ENCODE measurements around the gene HAUS5. TPM values are rescaled to one million over a fixed set of nuclear protein-coding genes. Genes with fewer than 3 reads are reported as not detected.
"Not testable (repeated sequence)": the region's sequence is repeated elsewhere in the genome, so short reads cannot be mapped to it uniquely, and the experiment has no call there.

The HAUS5 gene
- polyA plus RNA-seq, 3 donors = 25.2 to 33.1 (median 25.4) TPM

DNA sequence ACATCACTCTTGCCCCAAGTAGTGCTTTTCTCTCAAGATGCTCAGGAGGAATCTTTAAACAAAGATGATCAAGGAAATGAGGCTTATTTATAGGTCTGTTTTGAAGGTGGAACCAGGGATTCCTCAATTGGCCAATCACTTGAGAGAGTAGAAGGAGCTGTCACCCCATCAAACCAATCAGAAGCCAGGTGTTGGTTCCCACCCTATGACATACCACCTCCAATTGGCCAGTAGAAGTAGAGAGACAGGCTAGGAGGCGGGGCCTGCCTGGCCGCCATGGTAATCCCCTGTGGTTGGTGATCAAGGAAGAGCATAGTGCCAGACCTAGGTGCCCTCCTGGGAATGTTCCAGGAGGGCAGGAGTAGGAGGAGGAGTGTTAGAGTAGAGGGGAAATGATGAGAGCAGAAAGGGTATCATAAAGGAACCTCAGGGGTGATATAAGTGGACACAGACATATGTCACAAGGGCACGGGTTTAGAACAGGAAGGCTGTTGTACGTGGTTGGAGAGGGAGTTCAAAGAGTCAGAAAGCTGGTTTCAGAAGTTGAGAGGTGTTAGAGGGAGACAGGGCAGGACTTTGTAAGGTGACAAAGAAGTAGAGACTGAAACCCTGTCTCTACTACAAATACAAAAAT lies 16.1 kb upstream of the HAUS5 start:
- no peak for DNase-seq

GRCh38 chr19:35601971-35602370 lies 10.6 kb upstream of the HAUS5 start:
- DNase-seq = no peak

DNA sequence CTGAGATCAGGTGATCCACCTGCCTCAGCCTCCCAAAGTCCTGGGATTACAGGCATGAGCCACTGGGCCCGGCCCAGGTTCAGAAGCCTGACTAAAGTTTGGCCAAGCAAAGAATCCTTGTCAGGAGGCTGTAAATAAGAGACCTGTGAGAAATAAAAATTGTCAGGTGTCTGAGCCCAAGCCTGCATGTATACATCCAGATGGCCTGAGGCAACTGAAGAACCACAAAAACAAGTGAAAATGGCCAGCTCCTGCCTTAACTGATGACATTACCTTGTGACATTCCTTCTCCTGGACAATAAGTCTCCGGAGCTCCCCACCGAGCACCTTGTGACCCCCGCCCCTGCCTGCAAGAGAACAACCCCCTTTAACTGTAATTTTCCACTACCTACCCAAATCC lies 8.1 kb upstream of the HAUS5 start:
- DNase-seq = not testable (repeated sequence)

DNA sequence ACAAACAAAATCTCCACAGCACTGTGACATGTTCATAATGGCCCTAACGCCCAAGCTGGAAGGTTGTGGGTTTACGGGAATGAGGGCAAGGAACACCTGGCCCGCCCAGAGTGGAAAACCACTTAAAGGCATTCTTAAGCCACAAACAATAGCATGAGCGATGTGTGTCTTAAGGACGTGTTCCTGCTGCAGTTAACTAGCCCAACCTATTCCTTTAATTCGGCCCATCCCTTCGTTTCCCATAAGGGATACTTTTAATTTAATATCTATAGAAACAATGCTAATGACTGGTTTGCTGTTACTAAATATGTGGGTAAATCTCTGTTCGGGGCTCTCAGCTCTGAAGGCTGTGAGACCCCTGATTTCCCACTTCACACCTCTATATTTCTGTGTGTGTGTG lies 5.4 kb upstream of the HAUS5 start:
- not testable (repeated sequence) for DNase-seq

GRCh38 chr19:35607661-35608060 lies 4.9 kb upstream of the HAUS5 start:
- DNase-seq = no peak

DNA sequence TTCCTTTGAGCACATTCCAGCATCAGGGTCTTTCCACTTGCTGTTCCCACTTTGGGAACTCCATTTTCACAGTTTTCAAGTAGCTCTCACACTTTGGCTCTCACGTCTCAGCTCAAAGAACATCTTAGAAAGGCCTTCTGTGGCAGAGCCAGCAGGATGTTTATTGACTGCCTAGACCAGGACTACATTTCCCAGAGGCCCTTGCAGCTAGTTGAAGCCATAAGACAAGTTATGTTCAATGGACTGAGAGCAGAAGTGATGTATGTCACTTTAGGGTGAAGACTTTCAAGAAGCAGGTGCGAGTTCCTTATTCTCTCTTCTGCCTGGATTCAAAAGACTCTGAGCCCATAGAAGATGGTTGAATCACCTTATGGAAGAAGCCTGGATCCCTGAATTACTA lies 4.3 kb upstream of the HAUS5 start:
- DNase-seq = no peak

GRCh38 chr19:35609851-35610353 lies 2.6 kb upstream of the HAUS5 start:
- DNase-seq = no peak

DNA sequence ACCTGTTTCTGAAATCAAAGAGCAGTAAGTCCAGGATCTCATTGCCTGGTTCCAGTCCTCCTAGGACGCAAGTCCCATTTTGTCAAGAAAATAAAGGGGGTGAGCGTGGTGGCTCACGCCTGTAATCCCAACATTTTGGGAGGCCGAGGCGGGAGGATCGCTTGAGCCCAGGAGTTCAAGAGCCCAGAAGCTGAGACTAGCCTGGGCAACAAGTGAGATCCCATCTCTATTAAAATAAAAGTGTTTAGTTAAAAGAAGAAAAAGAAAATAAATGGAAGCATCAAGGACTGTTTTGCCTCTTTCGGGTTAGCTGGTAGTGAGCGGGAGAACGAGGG lies 344 bp upstream of the HAUS5 start:
- no peak for DNase-seq

- no peak for DNase-seq
Observed at GRCh38 chr19:35613574-35613973, 1.0 kb downstream of the HAUS5 start.

- DNase-seq = no peak
Observed at GRCh38 chr19:35615036-35615435, 2.5 kb downstream of the HAUS5 start.

DNA sequence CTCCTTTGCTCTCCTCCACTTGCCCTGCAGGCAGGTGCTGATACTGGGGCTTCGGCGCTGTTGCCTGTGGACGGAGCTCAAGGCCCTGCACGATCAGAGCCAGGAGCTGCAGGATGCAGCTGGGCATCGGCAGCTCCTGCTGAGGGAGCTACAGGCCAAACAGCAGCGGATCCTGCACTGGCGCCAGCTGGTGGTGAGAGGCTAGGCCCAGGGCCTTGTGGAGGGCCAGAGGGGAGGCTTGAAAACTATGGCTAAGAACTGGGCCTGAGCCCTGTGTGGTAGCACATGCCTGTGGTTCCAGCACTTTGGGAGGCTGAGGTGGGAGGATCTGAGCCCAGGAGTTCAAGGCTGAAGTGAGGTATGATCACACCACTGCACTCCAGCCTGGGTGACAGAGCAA lies 6.3 kb downstream of the HAUS5 start:
- no peak for DNase-seq

GRCh38 chr19:35619290-35619923 lies 6.9 kb downstream of the HAUS5 start:
- DNase-seq = no peak

DNA sequence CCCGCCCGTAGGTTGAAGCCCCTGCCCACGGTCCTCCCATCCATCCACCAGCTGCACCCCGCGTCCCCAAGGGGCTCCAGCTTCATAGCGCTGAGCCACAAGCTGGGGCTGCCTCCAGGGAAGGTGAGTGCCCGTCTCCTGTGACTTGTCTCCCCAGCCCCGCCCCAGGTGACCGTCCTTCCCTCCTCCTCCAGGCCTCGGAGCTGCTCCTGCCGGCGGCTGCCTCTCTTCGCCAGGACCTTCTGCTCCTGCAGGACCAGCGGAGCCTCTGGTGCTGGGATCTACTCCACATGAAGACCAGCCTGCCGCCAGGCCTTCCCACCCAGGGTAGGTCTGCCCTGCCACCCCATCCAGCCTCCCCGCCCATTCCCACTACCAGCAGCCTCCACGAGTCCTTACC lies 7.5 kb downstream of the HAUS5 start:
- no peak for DNase-seq

DNA sequence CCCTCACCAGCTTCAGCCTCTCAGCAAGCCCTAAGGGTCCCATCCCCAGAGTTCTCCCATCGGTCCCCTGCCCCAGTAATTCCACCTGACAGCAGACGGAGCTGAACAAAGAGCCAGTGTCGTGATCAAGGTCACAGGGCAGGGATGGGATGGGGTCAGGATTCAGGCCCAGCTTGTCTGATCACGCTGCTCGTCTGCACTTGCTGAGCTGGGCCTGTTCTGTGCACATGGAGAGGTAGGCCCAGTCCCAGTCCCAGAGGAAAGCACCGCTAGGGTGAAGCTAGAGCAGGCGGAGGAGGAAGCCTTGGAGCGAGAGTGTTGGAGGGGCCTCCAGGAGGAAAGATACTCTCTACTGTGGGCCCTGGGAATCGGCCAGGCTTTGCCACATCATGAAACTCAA lies 9.2 kb downstream of the HAUS5 start:
- DNase-seq = no peak

GRCh38 chr19:35622750-35623149 lies 10.2 kb downstream of the HAUS5 start:
- no peak for DNase-seq

DNA sequence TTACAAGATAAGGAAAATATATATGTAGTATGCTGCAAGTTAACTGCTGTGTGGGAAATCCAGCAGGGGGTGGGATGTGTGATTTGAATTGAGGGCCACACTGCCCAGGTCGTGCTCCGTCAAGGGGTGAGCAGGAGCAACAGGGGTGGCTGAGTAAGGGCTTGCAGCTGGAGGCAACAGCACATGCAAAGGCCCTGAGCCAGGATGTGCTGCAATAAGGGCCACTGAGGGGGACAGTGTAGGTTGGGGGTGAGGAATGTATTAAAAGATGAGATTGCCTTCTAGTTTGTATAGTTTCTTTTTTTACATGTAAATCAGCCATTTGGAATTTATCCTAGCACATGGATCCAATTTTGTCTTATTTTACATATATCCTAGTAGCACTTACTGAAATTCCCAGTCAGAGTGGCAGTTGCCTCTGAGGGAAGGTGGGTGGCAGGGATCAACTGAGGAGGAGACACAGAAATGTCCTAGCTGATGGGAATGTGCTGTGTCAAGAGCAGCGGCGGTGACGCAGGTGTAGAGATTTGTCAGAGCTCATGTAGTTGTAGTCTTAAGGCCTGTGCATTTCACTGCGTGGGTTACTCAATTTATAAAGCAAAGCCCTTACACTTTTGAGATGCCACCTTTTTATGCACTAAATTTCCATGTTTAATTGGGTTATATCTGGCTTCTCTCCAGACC lies 10.9 kb downstream of the HAUS5 start:
- no peak for DNase-seq

GRCh38 chr19:35628264-35628564 lies 15.7 kb downstream of the HAUS5 start:
- DNase-seq = no peak

DNA sequence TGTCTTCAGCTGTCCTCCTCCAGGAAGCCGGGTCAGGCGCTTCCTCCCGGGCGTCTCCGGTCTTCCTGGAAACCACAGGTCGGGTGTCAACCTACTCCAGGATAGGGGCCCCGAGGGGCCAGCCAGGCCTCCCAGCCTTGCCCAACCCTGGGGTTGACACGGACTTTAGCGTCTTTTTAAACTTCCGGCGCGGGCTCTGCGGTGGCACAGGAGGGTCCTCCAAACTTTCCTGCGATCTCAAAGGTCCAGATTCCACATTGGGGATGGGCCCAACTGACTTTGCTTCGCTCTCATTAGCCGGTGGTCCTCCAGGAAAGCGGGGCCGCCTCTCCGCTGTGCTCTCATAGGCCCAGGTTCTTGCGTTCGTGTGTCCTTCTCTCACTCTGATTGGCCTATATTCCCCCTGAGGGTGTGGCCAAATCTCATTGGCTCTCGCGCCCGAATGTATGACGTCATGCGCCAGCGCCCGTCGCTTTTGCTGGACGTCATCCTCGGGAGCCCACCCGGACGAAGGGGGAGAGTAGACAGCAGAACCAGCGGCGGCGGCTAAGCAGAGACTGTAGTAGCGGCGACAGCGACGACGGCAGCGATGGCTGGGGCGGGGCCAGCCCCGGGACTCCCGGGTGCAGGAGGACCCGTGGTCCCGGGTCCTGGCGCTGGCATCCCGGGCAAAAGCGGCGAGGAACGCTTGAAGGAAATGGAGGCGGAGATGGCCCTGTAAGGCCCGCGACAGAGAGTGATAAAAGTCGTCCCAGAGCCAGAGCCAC lies 16.2 kb downstream of the HAUS5 start, which contains the start of gene RBM42:
Gene RBM42, plus strand, starts transcription at position 472 of the 767 bp plus-strand sequence. Its CDS starts 118 bp downstream, at position 590.
- peak; percentile 99 for DNase-seq

- DNase-seq = no peak
Observed at GRCh38 chr19:35629332-35629633, 16.7 kb downstream of the HAUS5 start.

- DNase-seq = no peak
Observed at GRCh38 chr19:35633727-35634440, 21.3 kb downstream of the HAUS5 start.

GRCh38 chr19:35636651-35637050 lies 24.1 kb downstream of the HAUS5 start:
- DNase-seq = no peak

GRCh38 chr19:35637165-35637564 lies 24.6 kb downstream of the HAUS5 start:
- no peak for DNase-seq
